ENCODE results near the gene ATP6AP1.

DNA sequence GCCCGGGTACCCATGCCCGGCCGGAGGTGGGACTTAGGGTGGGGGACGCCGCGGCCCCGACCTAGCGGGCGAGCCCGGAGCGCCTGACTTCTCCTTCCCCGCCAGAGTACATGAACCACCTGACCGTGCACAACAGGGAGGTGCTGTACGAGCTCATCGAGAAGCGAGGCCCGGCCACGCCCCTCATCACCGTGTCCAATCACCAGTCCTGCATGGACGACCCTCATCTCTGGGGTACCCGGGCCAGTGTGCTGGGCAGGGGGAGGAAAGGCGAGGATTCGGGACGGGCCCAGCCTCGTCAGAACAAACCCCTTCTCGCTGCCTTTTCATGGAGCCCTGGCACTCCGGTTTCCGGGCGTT, 16.5 kb upstream of the ATP6AP1 start:
- TF ChIP-seq, protein P1, sequence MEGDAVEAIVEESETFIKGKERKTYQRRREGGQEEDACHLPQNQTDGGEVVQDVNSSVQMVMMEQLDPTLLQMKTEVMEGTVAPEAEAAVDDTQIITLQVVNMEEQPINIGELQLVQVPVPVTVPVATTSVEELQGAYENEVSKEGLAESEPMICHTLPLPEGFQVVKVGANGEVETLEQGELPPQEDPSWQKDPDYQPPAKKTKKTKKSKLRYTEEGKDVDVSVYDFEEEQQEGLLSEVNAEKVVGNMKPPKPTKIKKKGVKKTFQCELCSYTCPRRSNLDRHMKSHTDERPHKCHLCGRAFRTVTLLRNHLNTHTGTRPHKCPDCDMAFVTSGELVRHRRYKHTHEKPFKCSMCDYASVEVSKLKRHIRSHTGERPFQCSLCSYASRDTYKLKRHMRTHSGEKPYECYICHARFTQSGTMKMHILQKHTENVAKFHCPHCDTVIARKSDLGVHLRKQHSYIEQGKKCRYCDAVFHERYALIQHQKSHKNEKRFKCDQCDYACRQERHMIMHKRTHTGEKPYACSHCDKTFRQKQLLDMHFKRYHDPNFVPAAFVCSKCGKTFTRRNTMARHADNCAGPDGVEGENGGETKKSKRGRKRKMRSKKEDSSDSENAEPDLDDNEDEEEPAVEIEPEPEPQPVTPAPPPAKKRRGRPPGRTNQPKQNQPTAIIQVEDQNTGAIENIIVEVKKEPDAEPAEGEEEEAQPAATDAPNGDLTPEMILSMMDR (IDR thresholded peaks at IDR 0.05; ENCODE audit: low read depth, low read length, poor library complexity, severe bottlenecking): no peak
- TF ChIP-seq EZH2phosphoT487 (IDR thresholded peaks at IDR 0.05; ENCODE audit: borderline replicate concordance, low read length): no peak

Data from DOHH2 (cell line).